ENCODE results near the gene GRB2. TPM values are rescaled to one million over a fixed set of nuclear protein-coding genes. Genes with fewer than 3 reads are reported as not detected.
"Not testable (repeated sequence)": the region's sequence is repeated elsewhere in the genome, so short reads cannot be mapped to it uniquely, and the experiment has no call there.

GRB2 gene
- 95.0 TPM for total RNA-seq (ENCODE audit: unreplicated experiment)
- long read RNA-seq, transcript GRB2-202 (6 exons, 3,248 nt): major isoform, 28 of 41 reads
- long read RNA-seq, partial matches to known transcripts: 2 of 41 reads
- long read RNA-seq, other reads (novel, unspliced or antisense): 8 of 41 reads

GRCh38 chr17:75405365-75406221 is at the start of gene GRB2:
Gene GRB2 (minus strand): TSS chr17:75405678. CDS start chr17:75393628, 12,050 bp downstream.
- H3K27ac Mint-ChIP-seq (ENCODE audit: unreplicated experiment): peak within 1 kb of the TSS; percentile 95
- peak; percentile 100 for DNase-seq (ENCODE audit: low spot score)
- H3K4me3 Mint-ChIP-seq (ENCODE audit: unreplicated experiment): peak within 1 kb of the TSS; percentile 97
- H3K9me3 Mint-ChIP-seq (ENCODE audit: unreplicated experiment): no peaks in the 10 kb centered on the region
- H3K36me3 Mint-ChIP-seq (ENCODE audit: low read depth, unreplicated experiment): no peaks in the 10 kb centered on the region
- peaks cover 15% of the 10 kb centered on the region for H3K4me1 Mint-ChIP-seq (ENCODE audit: unreplicated experiment)
- TF ChIP-seq CTCF (IDR thresholded peaks at IDR 0.05; ENCODE audit: unreplicated experiment): no peak
- peaks cover 7% of the 10 kb centered on the region for H3K27me3 Mint-ChIP-seq (ENCODE audit: unreplicated experiment)

GRCh38 chr17:75454672-75455071 is 49.2 kb upstream of the GRB2 start:
- H3K9me3 Mint-ChIP-seq (ENCODE audit: unreplicated experiment); H3K27me3 Mint-ChIP-seq (ENCODE audit: unreplicated experiment); DNase-seq (ENCODE audit: low spot score); H3K4me3 Mint-ChIP-seq (ENCODE audit: unreplicated experiment); H3K36me3 Mint-ChIP-seq (ENCODE audit: low read depth, unreplicated experiment); H3K27ac Mint-ChIP-seq (ENCODE audit: unreplicated experiment): not testable (repeated sequence)
- H3K4me1 Mint-ChIP-seq (ENCODE audit: unreplicated experiment): peaks cover 26% of the 10 kb centered on the region

- no peak for TF ChIP-seq CTCF (IDR thresholded peaks at IDR 0.05; ENCODE audit: unreplicated experiment)
- peak overlapping the region; percentile 72 for H3K4me3 Mint-ChIP-seq (ENCODE audit: unreplicated experiment)
- H3K27me3 Mint-ChIP-seq (ENCODE audit: unreplicated experiment): no peaks in the 10 kb centered on the region
- no peaks in the 10 kb centered on the region for H3K36me3 Mint-ChIP-seq (ENCODE audit: low read depth, unreplicated experiment)
- no peak for DNase-seq (ENCODE audit: low spot score)
- H3K9me3 Mint-ChIP-seq (ENCODE audit: unreplicated experiment): no peaks in the 10 kb centered on the region
- peaks cover 26% of the 10 kb centered on the region for H3K4me1 Mint-ChIP-seq (ENCODE audit: unreplicated experiment)
- peak overlapping the region; percentile 83 for H3K27ac Mint-ChIP-seq (ENCODE audit: unreplicated experiment)
Observed at GRCh38 chr17:75454193-75454592, 48.7 kb upstream of the GRB2 start.

- no peak overlapping the region for H3K27ac Mint-ChIP-seq (ENCODE audit: unreplicated experiment)
- no peaks in the 10 kb centered on the region for H3K36me3 Mint-ChIP-seq (ENCODE audit: low read depth, unreplicated experiment)
- no peak for DNase-seq (ENCODE audit: low spot score)
- H3K9me3 Mint-ChIP-seq (ENCODE audit: unreplicated experiment): no peaks in the 10 kb centered on the region
- no peak overlapping the region for H3K4me3 Mint-ChIP-seq (ENCODE audit: unreplicated experiment)
- TF ChIP-seq CTCF (IDR thresholded peaks at IDR 0.05; ENCODE audit: unreplicated experiment): no peak
- peaks cover 1% of the 10 kb centered on the region for H3K27me3 Mint-ChIP-seq (ENCODE audit: unreplicated experiment)
- H3K4me1 Mint-ChIP-seq (ENCODE audit: unreplicated experiment): peaks cover 10% of the 10 kb centered on the region
Observed at GRCh38 chr17:75450270-75450669, 44.8 kb upstream of the GRB2 start.

GRCh38 chr17:75447951-75448856 is 42.7 kb upstream of the GRB2 start:
- peaks cover 1% of the 10 kb centered on the region for H3K27me3 Mint-ChIP-seq (ENCODE audit: unreplicated experiment)
- no peak for DNase-seq (ENCODE audit: low spot score)
- H3K27ac Mint-ChIP-seq (ENCODE audit: unreplicated experiment): no peak overlapping the region
- no peaks in the 10 kb centered on the region for H3K4me1 Mint-ChIP-seq (ENCODE audit: unreplicated experiment)
- no peaks in the 10 kb centered on the region for H3K36me3 Mint-ChIP-seq (ENCODE audit: low read depth, unreplicated experiment)
- no peaks in the 10 kb centered on the region for H3K9me3 Mint-ChIP-seq (ENCODE audit: unreplicated experiment)
- H3K4me3 Mint-ChIP-seq (ENCODE audit: unreplicated experiment): no peak overlapping the region
- no peak for TF ChIP-seq CTCF (IDR thresholded peaks at IDR 0.05; ENCODE audit: unreplicated experiment)

- H3K27me3 Mint-ChIP-seq (ENCODE audit: unreplicated experiment); H3K4me3 Mint-ChIP-seq (ENCODE audit: unreplicated experiment); DNase-seq (ENCODE audit: low spot score); H3K9me3 Mint-ChIP-seq (ENCODE audit: unreplicated experiment); H3K4me1 Mint-ChIP-seq (ENCODE audit: unreplicated experiment); H3K27ac Mint-ChIP-seq (ENCODE audit: unreplicated experiment); H3K36me3 Mint-ChIP-seq (ENCODE audit: low read depth, unreplicated experiment): not testable (repeated sequence)
Observed at GRCh38 chr17:75445896-75446295, 40.4 kb upstream of the GRB2 start.

Measured in endothelial cell (in vitro differentiated cells).